Keratinocyte (primary cell): ENCODE results near the gene OR5B12.

ENCODE experiments used
- CTCF ChIP-seq, 3 experiments: IDR thresholded peaks in 1 of 3; conservative IDR thresholded peaks in 1 of 3; optimal IDR thresholded peaks in 1 of 3; 2 replicates in 2 of 3; 3 replicates in 1 of 3; pipeline versions ENCODE3 to v1.5.1; 2011; ENCODE audit warnings: low read length in 3 of 3, mild to moderate bottlenecking in 3 of 3, moderate library complexity in 2 of 3, control low read depth in 1 of 3, inconsistent platforms in 1 of 3; ENCODE audit not compliant: insufficient read depth in 2 of 3; ENCODE audit errors: extremely low read depth in 1 of 3
- EZH2 ChIP-seq: IDR thresholded peaks from one replicate; pipeline ENCODE4 v1.6.1; 2012; ENCODE audit warnings: inconsistent platforms, mild to moderate bottlenecking, low read length, moderate library complexity

- TF ChIP-seq EZH2: no peak
- no peak for TF ChIP-seq CTCF (optimal IDR thresholded peaks at IDR 0.05 in 1 of 3, IDR thresholded peaks at IDR 0.05 in 1 of 3, conservative IDR thresholded peaks at IDR 0.05 in 1 of 3; ENCODE audit: extremely low read depth in 1 of 3, insufficient read depth in 2 of 3, low read length in 3 of 3)
Observed at GRCh38 chr11:58487170-58487569, 45.1 kb upstream of the OR5B12 start.
